Measurements from ENCODE around the gene MACC1.

DNA sequence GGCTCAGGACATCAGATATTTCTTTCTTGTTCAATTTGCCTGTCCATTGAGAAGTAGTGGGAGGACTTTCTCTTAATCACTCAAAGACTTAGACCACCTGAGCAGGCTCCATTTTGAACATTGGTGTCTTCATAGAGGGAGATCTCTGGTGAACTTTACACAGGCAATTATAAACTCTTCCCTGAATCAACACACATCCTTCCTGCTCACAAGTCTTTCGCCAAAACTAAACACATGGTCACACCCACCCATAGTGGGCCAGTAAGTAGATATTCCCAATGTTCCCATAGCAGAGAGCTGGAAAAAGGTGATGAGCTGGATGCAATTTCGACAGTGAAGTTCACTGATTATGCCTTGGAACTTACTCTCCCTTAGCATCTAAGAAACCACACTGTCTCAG is 8.2 kb upstream of the MACC1 start:
- TF ChIP-seq, protein P1, sequence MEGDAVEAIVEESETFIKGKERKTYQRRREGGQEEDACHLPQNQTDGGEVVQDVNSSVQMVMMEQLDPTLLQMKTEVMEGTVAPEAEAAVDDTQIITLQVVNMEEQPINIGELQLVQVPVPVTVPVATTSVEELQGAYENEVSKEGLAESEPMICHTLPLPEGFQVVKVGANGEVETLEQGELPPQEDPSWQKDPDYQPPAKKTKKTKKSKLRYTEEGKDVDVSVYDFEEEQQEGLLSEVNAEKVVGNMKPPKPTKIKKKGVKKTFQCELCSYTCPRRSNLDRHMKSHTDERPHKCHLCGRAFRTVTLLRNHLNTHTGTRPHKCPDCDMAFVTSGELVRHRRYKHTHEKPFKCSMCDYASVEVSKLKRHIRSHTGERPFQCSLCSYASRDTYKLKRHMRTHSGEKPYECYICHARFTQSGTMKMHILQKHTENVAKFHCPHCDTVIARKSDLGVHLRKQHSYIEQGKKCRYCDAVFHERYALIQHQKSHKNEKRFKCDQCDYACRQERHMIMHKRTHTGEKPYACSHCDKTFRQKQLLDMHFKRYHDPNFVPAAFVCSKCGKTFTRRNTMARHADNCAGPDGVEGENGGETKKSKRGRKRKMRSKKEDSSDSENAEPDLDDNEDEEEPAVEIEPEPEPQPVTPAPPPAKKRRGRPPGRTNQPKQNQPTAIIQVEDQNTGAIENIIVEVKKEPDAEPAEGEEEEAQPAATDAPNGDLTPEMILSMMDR (IDR thresholded peaks at IDR 0.05): no peak
- no peak for TF ChIP-seq EP300 (IDR thresholded peaks at IDR 0.05)
- TF ChIP-seq POLR2A (IDR thresholded peaks at IDR 0.05): no peak

Data from tibial nerve (tissue), 4 donors.